BLaER1 treated with 17β-estradiol and CSF1 and Interleukin-3, amounts not matched to agents 10 nM and 100 nM (cell line): ENCODE measurements around the gene TIMM10.

Experiments
- H3K27ac ChIP-seq, 11 experiments: shearing (Covaris generic); formaldehyde crosslinking; 2 replicates each; pipeline ENCODE4 v1.8.1; 2022
- H3K27me3 ChIP-seq, 11 experiments: shearing (Covaris generic); formaldehyde crosslinking; 2 replicates each; pipeline ENCODE4 v1.8.1; 2022
- H3K36me3 ChIP-seq, 11 experiments: shearing (Covaris generic); formaldehyde crosslinking; 2 replicates each; pipeline ENCODE4 v1.8.1; 2022
- H3K4me1 ChIP-seq, 10 experiments: shearing (Covaris generic); formaldehyde crosslinking; 2 replicates each; pipeline ENCODE4 v1.8.1; 2022
- H3K4me2 ChIP-seq, 11 experiments: shearing (Covaris generic); formaldehyde crosslinking; 2 replicates each; pipeline ENCODE4 v1.8.1; 2022
- H3K4me3 ChIP-seq, 10 experiments: shearing (Covaris generic); formaldehyde crosslinking; 2 replicates each; pipeline ENCODE4 v1.8.1; 2022
- H3K9ac ChIP-seq, 11 experiments: shearing (Covaris generic); formaldehyde crosslinking; 2 replicates each; pipeline ENCODE4 v1.8.1; 2022
- H3K9me3 ChIP-seq, 11 experiments: shearing (Covaris generic); formaldehyde crosslinking; replicated peaks in 1 of 11; 2 replicates each; pipeline ENCODE4 v1.8.1; 2022
- H4K20me1 ChIP-seq, 11 experiments: shearing (Covaris generic); formaldehyde crosslinking; 2 replicates each; pipeline ENCODE4 v1.8.1; 2022
- Cebpa-rat ChIP-seq, 11 experiments: shearing (Covaris generic); IDR thresholded peaks; 2 replicates each; pipeline ENCODE4 v1.8.1; 2022

TIMM10 gene

GRCh38 chr11:57562596-57562995 lies 32.0 kb upstream of the TIMM10 start:
- Histone ChIP-seq H3K4me1 (peaks cover 16 to 27% (median 20%) of the 10 kb centered on the region in 10 experiments), H4K20me1 (peaks cover 0 to 22% (median 10%) of the 10 kb centered on the region in 11 experiments; a peak in 7 of 22 replicates), H3K36me3 (peaks cover 24 to 45% (median 28%) of the 10 kb centered on the region in 11 experiments), H3K9me3 (no peaks in the 10 kb centered on the region), H3K27ac (no peak overlapping the region), H3K4me3 (no peak overlapping the region), H3K4me2 (no peak overlapping the region), H3K9ac (no peak overlapping the region), H3K27me3 (no peaks in the 10 kb centered on the region)
- no peak for TF ChIP-seq Cebpa-rat (IDR thresholded peaks at IDR 0.05)

- H3K4me1 ChIP-seq: peaks cover under 1 to 8% (median 3%) of the 10 kb centered on the region in 10 experiments
- H3K27me3 ChIP-seq: no peaks in the 10 kb centered on the region
- no peak overlapping the region for H3K9ac ChIP-seq
- no peak overlapping the region for H3K27ac ChIP-seq
- no peaks in the 10 kb centered on the region for H3K9me3 ChIP-seq
- H3K36me3 ChIP-seq: peaks cover 48 to 69% (median 53%) of the 10 kb centered on the region in 11 experiments
- no peak overlapping the region for H3K4me3 ChIP-seq
- peaks cover 0 to 22% (median 10%) of the 10 kb centered on the region in 11 experiments; a peak in 7 of 22 replicates for H4K20me1 ChIP-seq
- H3K4me2 ChIP-seq: no peak overlapping the region
- TF ChIP-seq Cebpa-rat (IDR thresholded peaks at IDR 0.05): no peak
Observed at GRCh38 chr11:57560146-57560545, 29.6 kb upstream of the TIMM10 start.

- TF ChIP-seq Cebpa-rat (IDR thresholded peaks at IDR 0.05): no peak
- Histone ChIP-seq H3K9ac (0 out of 22 replicates have a peak overlapping the region, but pooled peaks of 1 of the 11 experiments have one; percentile 5), H3K36me3 (peaks cover 83 to 95% (median 93%) of the 10 kb centered on the region in 11 experiments), H3K4me1 (peaks cover 0 to 5% (median 0%) of the 10 kb centered on the region in 10 experiments; a peak in 2 of 20 replicates), H4K20me1 (peaks cover 0 to 5% (median 0%) of the 10 kb centered on the region in 11 experiments; a peak in 5 of 22 replicates), H3K9me3 (no peaks in the 10 kb centered on the region), H3K27me3 (no peaks in the 10 kb centered on the region), H3K4me2 (no peak overlapping the region), H3K4me3 (no peak overlapping the region), H3K27ac (no peak overlapping the region)
Observed at GRCh38 chr11:57556041-57556440, 25.5 kb upstream of the TIMM10 start.

GRCh38 chr11:57555393-57555792 lies 24.8 kb upstream of the TIMM10 start:
- no peak overlapping the region for H3K4me2 ChIP-seq
- H3K27ac ChIP-seq: no peak overlapping the region
- H3K36me3 ChIP-seq: peaks cover 89 to 100% (median 99%) of the 10 kb centered on the region in 11 experiments
- TF ChIP-seq Cebpa-rat (IDR thresholded peaks at IDR 0.05): no peak
- no peaks in the 10 kb centered on the region for H3K9me3 ChIP-seq
- H3K4me1 ChIP-seq: no peaks in the 10 kb centered on the region; a peak in 2 of 20 replicates
- no peak overlapping the region for H3K9ac ChIP-seq
- H3K4me3 ChIP-seq: no peak overlapping the region
- H4K20me1 ChIP-seq: peaks cover 0 to 5% (median 0%) of the 10 kb centered on the region in 11 experiments; a peak in 3 of 22 replicates
- no peaks in the 10 kb centered on the region for H3K27me3 ChIP-seq

GRCh38 chr11:57552479-57552878 lies 21.9 kb upstream of the TIMM10 start:
- no peak overlapping the region for H3K9ac ChIP-seq
- no peaks in the 10 kb centered on the region for H3K27me3 ChIP-seq
- no peak overlapping the region for H3K27ac ChIP-seq
- H3K9me3 ChIP-seq: no peaks in the 10 kb centered on the region
- H4K20me1 ChIP-seq: peaks cover 0 to 4% (median 0%) of the 10 kb centered on the region in 11 experiments; a peak in 1 of 22 replicates
- H3K4me1 ChIP-seq: peaks cover 7 to 9% (median 8%) of the 10 kb centered on the region in 10 experiments
- no peak overlapping the region for H3K4me3 ChIP-seq
- TF ChIP-seq Cebpa-rat (IDR thresholded peaks at IDR 0.05): no peak
- no peak overlapping the region for H3K4me2 ChIP-seq
- peaks cover 81 to 94% (median 86%) of the 10 kb centered on the region in 11 experiments for H3K36me3 ChIP-seq

- H3K36me3 ChIP-seq: peaks cover 76 to 89% (median 81%) of the 10 kb centered on the region in 11 experiments
Observed at GRCh38 chr11:57551941-57552340, 21.4 kb upstream of the TIMM10 start.

GRCh38 chr11:57549983-57550382 lies 19.4 kb upstream of the TIMM10 start:
- no peak overlapping the region for H3K9ac ChIP-seq
- peaks cover 14 to 17% (median 16%) of the 10 kb centered on the region in 10 experiments for H3K4me1 ChIP-seq
- H4K20me1 ChIP-seq: peaks cover 0 to 4% (median 0%) of the 10 kb centered on the region in 11 experiments; a peak in 1 of 22 replicates
- H3K36me3 ChIP-seq: peaks cover 57 to 69% (median 61%) of the 10 kb centered on the region in 11 experiments
- H3K27ac ChIP-seq: no peak overlapping the region
- no peak overlapping the region for H3K4me2 ChIP-seq
- H3K9me3 ChIP-seq: no peaks in the 10 kb centered on the region
- no peak for TF ChIP-seq Cebpa-rat (IDR thresholded peaks at IDR 0.05)
- H3K4me3 ChIP-seq: no peak overlapping the region
- no peaks in the 10 kb centered on the region for H3K27me3 ChIP-seq

More at GRCh38 chr11:57551941-57552340, 21.4 kb upstream of the TIMM10 start:
- no peak overlapping the region for H3K4me2 ChIP-seq
- TF ChIP-seq Cebpa-rat (IDR thresholded peaks at IDR 0.05): no peak
- H4K20me1 ChIP-seq: peaks cover 0 to 4% (median 0%) of the 10 kb centered on the region in 11 experiments; a peak in 1 of 22 replicates
- H3K27ac ChIP-seq: no peak overlapping the region
- H3K9me3 ChIP-seq: no peaks in the 10 kb centered on the region
- no peak overlapping the region for H3K9ac ChIP-seq
- H3K27me3 ChIP-seq: no peaks in the 10 kb centered on the region
- H3K4me1 ChIP-seq: peaks cover 12 to 15% (median 14%) of the 10 kb centered on the region in 10 experiments
- H3K4me3 ChIP-seq: no peak overlapping the region

GRCh38 chr11:57547854-57548377 lies 17.4 kb upstream of the TIMM10 start:
- H3K4me3 ChIP-seq: no peak overlapping the region
- peak overlapping the region in 9 of 11 experiments; percentile 45 to 71 (median 58); a peak in 17 of 22 replicates for H3K27ac ChIP-seq
- H3K27me3 ChIP-seq: no peaks in the 10 kb centered on the region
- peaks cover 36 to 49% (median 40%) of the 10 kb centered on the region in 11 experiments for H3K36me3 ChIP-seq
- H3K4me2 ChIP-seq: peak overlapping the region; percentile 66 to 82 (median 78)
- H3K9me3 ChIP-seq: no peaks in the 10 kb centered on the region
- H3K4me1 ChIP-seq: peaks cover 14 to 17% (median 16%) of the 10 kb centered on the region in 10 experiments
- H4K20me1 ChIP-seq: peaks cover 0 to 4% (median 0%) of the 10 kb centered on the region in 11 experiments; a peak in 1 of 22 replicates
- TF ChIP-seq Cebpa-rat (IDR thresholded peaks at IDR 0.05): no peak
- peak overlapping the region in 9 of 11 experiments; percentile 5 to 63 (median 42); a peak in 11 of 22 replicates for H3K9ac ChIP-seq

- Histone ChIP-seq H3K9ac (peak overlapping the region in 8 of 11 experiments; percentile 5 to 63 (median 44); a peak in 8 of 22 replicates), H3K9me3 (no peaks in the 10 kb centered on the region), H3K27me3 (no peaks in the 10 kb centered on the region), H3K4me3 (no peak overlapping the region), H4K20me1 (peaks cover 0 to 4% (median 0%) of the 10 kb centered on the region in 11 experiments; a peak in 1 of 22 replicates), H3K4me2 (peak overlapping the region; percentile 66 to 82 (median 78)), H3K27ac (peak overlapping the region in 8 of 11 experiments; percentile 49 to 71 (median 58); a peak in 15 of 22 replicates), H3K36me3 (peaks cover 27 to 39% (median 31%) of the 10 kb centered on the region in 11 experiments), H3K4me1 (peaks cover 14 to 17% (median 16%) of the 10 kb centered on the region in 10 experiments)
- TF ChIP-seq Cebpa-rat (IDR thresholded peaks at IDR 0.05): no peak
Observed at GRCh38 chr11:57546869-57547475, 16.4 kb upstream of the TIMM10 start.
